Stomach smooth muscle (tissue), 2 donors: ENCODE results near the gene MXD4.

Experiments
- H3K27ac ChIP-seq: one replicate; pipeline ENCODE4 v1.7.0; 2013; ENCODE audit warnings: mild to moderate bottlenecking, low read length, inconsistent platforms
- H3K27me3 ChIP-seq, 2 donors: one replicate each; pipeline ENCODE4 v1.7.0; 2013; ENCODE audit warnings: low read length in 2 of 2; ENCODE audit not compliant: insufficient read depth in 2 of 2, control insufficient read depth in 1 of 2
- H3K36me3 ChIP-seq, 2 donors: one replicate each; pipeline ENCODE4 v1.7.0; 2013; ENCODE audit warnings: low read length in 2 of 2; ENCODE audit not compliant: control insufficient read depth in 2 of 2, insufficient read depth in 2 of 2
- H3K4me1 ChIP-seq: one replicate; pipeline ENCODE4 v1.7.0; 2013; ENCODE audit warnings: low read length; ENCODE audit not compliant: control insufficient read depth, insufficient read depth
- H3K4me3 ChIP-seq, 2 donors: one replicate each; pipeline ENCODE4 v1.7.0; 2013; ENCODE audit warnings: low read length in 2 of 2
- H3K9ac ChIP-seq, 2 donors: one replicate each; pipeline ENCODE4 v1.7.0; 2013; ENCODE audit warnings: low read length in 2 of 2, mild to moderate bottlenecking in 1 of 2
- H3K9me3 ChIP-seq, 2 donors: one replicate each; pipeline ENCODE4 v1.7.0; 2013; ENCODE audit warnings: low read length in 2 of 2; ENCODE audit not compliant: control insufficient read depth in 2 of 2
- donor health status: healthy.
- donor health status: Pancreatic carcinoma.

MXD4 gene

GRCh38 chr4:2255501-2256155 lies 6.3 kb downstream of the MXD4 start:
- Histone ChIP-seq H3K27ac (peak overlapping the region; percentile 80), H3K4me1 (peaks cover 69% of the 10 kb centered on the region), H3K27me3 (no peaks in the 10 kb centered on the region), H3K9me3 (no peaks in the 10 kb centered on the region), H3K9ac (peak overlapping the region in 1 of 2 donors; percentile 32), H3K4me3 (peak overlapping the region; percentile 22 to 49), H3K36me3 (peaks cover 12 to 18% of the 10 kb centered on the region in 2 donors)

GRCh38 chr4:2254665-2255500 lies 7.0 kb downstream of the MXD4 start:
- H3K27me3 ChIP-seq, result no peaks in the 10 kb centered on the region
- H3K9ac ChIP-seq, result no peak overlapping the region
- peaks cover 62% of the 10 kb centered on the region for H3K4me1 ChIP-seq
- peak overlapping the region; percentile 80 for H3K27ac ChIP-seq
- H3K36me3 ChIP-seq, result peaks cover 15 to 24% of the 10 kb centered on the region in 2 donors
- H3K9me3 ChIP-seq, result no peaks in the 10 kb centered on the region
- peak overlapping the region in 1 of 2 donors; percentile 49 for H3K4me3 ChIP-seq

- H3K4me3 ChIP-seq, result no peak overlapping the region
- no peak overlapping the region for H3K9ac ChIP-seq
- no peak overlapping the region for H3K27ac ChIP-seq
- H3K9me3 ChIP-seq, result no peaks in the 10 kb centered on the region
- H3K4me1 ChIP-seq, result peaks cover 47% of the 10 kb centered on the region
- H3K27me3 ChIP-seq, result no peaks in the 10 kb centered on the region
- peaks cover 20 to 34% of the 10 kb centered on the region in 2 donors for H3K36me3 ChIP-seq
Measured at GRCh38 chr4:2253160-2254084, 8.5 kb downstream of the MXD4 start.

GRCh38 chr4:2252530-2253091 lies 9.3 kb downstream of the MXD4 start:
- H3K4me1 ChIP-seq, result peaks cover 39% of the 10 kb centered on the region
- H3K9ac ChIP-seq, result no peak overlapping the region
- H3K4me3 ChIP-seq, result no peak overlapping the region
- H3K9me3 ChIP-seq, result no peaks in the 10 kb centered on the region
- H3K27me3 ChIP-seq, result no peaks in the 10 kb centered on the region
- H3K27ac ChIP-seq, result no peak overlapping the region
- peaks cover 20 to 35% of the 10 kb centered on the region in 2 donors for H3K36me3 ChIP-seq

GRCh38 chr4:2251795-2252529 lies 9.9 kb downstream of the MXD4 start:
- Histone ChIP-seq H3K36me3 (peaks cover 20 to 35% of the 10 kb centered on the region in 2 donors), H3K27me3 (no peaks in the 10 kb centered on the region), H3K27ac (no peak overlapping the region), H3K9me3 (no peaks in the 10 kb centered on the region), H3K9ac (no peak overlapping the region), H3K4me1 (peaks cover 34% of the 10 kb centered on the region), H3K4me3 (no peak overlapping the region)

GRCh38 chr4:2251073-2251794 lies 10.7 kb downstream of the MXD4 start:
- Histone ChIP-seq H3K4me1 (peaks cover 26% of the 10 kb centered on the region), H3K27ac (no peak overlapping the region), H3K9ac (no peak overlapping the region)

GRCh38 chr4:2250357-2251072 lies 11.4 kb downstream of the MXD4 start:
- Histone ChIP-seq H3K27me3 (no peaks in the 10 kb centered on the region), H3K4me3 (no peak overlapping the region), H3K9me3 (no peaks in the 10 kb centered on the region), H3K36me3 (peaks cover 20 to 35% of the 10 kb centered on the region in 2 donors), H3K27ac (no peak overlapping the region), H3K9ac (no peak overlapping the region), H3K4me1 (peaks cover 19% of the 10 kb centered on the region)

More at GRCh38 chr4:2251073-2251794, 10.7 kb downstream of the MXD4 start:
- no peak overlapping the region for H3K4me3 ChIP-seq
- H3K27me3 ChIP-seq, result no peaks in the 10 kb centered on the region
- H3K9me3 ChIP-seq, result no peaks in the 10 kb centered on the region
- peaks cover 20 to 35% of the 10 kb centered on the region in 2 donors for H3K36me3 ChIP-seq

- Histone ChIP-seq H3K4me3 (no peak overlapping the region), H3K4me1 (peaks cover 11% of the 10 kb centered on the region), H3K36me3 (peaks cover 20 to 30% of the 10 kb centered on the region in 2 donors), H3K27me3 (no peaks in the 10 kb centered on the region), H3K27ac (no peak overlapping the region), H3K9ac (no peak overlapping the region), H3K9me3 (no peaks in the 10 kb centered on the region)
Measured at GRCh38 chr4:2249526-2250356, 12.2 kb downstream of the MXD4 start.
